Activated naive CD8-positive, alpha-beta T cell treated with anti-CD3 and anti-CD28 coated beads, Interleukin-2, amount 10 ng/mL, durations not matched to agents 7 days and 5 days (primary cell): ENCODE results near the gene B4GALNT1. TPM values are rescaled to one million over a fixed set of nuclear protein-coding genes. Genes with fewer than 3 reads are reported as not detected.
"Not testable (repeated sequence)": the region's sequence is repeated elsewhere in the genome, so short reads cannot be mapped to it uniquely, and the experiment has no call there.

Experiments used
- ATAC-seq: fragments of 150-1000 bp; cut with Tn5 transposase; one replicate; pipeline ENCODE4 v1.10.0; 2021; ENCODE audit warnings: low read depth, moderate library complexity
- POLR2A ChIA-PET: fragments of 350-600 bp; sonication (Branson Sonifier 250); formaldehyde crosslinking; loops from one replicate; lab custom pipeline; 2021; ENCODE audit warnings: antibody characterized with exemption; lab: Charles Lee
- DNase-seq: peaks from one replicate; pipeline ENCODE4 v3.0.0; 2021
- H3K27ac Mint-ChIP-seq: one replicate; pipeline ENCODE4 v1.8.0; 2022; ENCODE audit warnings: mild to moderate bottlenecking, mixed read lengths
- H3K27me3 Mint-ChIP-seq: one replicate; pipeline ENCODE4 v1.8.0; 2022; ENCODE audit warnings: mild to moderate bottlenecking, moderate library complexity, mixed read lengths
- H3K36me3 Mint-ChIP-seq: one replicate; pipeline ENCODE4 v1.8.0; 2021; ENCODE audit warnings: mild to moderate bottlenecking, mixed read lengths
- H3K4me1 Mint-ChIP-seq: one replicate; pipeline ENCODE4 v1.8.0; 2021; ENCODE audit warnings: mixed read lengths
- H3K4me3 Mint-ChIP-seq: one replicate; pipeline ENCODE4 v1.8.0; 2022; ENCODE audit warnings: mild to moderate bottlenecking, moderate library complexity, mixed read lengths
- H3K9me3 Mint-ChIP-seq: one replicate; pipeline ENCODE4 v1.8.0; 2021; ENCODE audit warnings: mixed read lengths
- total RNA-seq, 2 experiments: library from RNA; stranded (reverse); gene quantifications; one replicate each; pipeline ENCODE4 v1.2.3, GENCODE V29; 2021

B4GALNT1 gene
- total RNA-seq, 2 experiments from 2014 or later = 0.65 to 0.80 TPM

DNA sequence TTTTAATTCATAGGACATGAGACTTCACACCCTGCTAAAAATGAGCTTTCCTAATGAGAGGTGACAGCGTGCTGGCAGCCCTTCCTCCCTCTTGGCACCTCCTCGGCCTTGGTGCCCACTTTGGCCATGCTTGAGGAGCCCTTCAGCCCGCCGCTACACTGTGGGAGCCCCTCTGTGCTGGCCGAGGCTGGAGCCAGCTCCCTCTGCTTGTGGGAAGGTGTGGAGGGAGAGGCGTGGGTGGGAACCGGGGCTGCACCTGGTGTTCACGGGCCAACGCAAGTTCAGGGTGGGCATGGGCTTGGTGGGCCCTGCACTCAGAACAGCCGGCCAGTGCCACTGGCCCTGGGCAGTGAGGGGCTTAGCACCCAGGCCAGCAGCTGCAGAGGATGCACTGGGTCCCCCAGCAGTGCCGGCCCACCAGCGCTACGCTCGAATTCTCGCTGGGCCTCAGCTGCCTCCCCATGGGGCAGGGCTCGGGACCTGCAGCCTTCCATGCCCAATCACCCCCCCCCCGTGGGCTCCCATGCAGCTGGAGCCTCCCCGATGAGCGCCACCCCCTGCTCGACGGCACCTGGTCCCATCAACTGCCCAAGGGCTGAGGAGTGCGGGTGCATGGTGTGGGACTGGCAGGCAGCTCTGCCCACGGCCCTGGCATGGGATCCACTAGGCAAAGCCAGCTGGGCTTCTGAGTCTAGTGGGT lies 22.7 kb upstream of the B4GALNT1 start:
- H3K36me3 Mint-ChIP-seq = peaks cover 1% of the 10 kb centered on the region
- no peak overlapping the region for H3K4me3 Mint-ChIP-seq
- POLR2A ChIA-PET = no interaction called here
- H3K4me1 Mint-ChIP-seq = no peaks in the 10 kb centered on the region
- no peak overlapping the region for H3K27ac Mint-ChIP-seq
- no peak for ATAC-seq
- DNase-seq = no peak
- H3K9me3 Mint-ChIP-seq = peaks cover 4% of the 10 kb centered on the region
- H3K27me3 Mint-ChIP-seq = peaks cover 15% of the 10 kb centered on the region

DNA sequence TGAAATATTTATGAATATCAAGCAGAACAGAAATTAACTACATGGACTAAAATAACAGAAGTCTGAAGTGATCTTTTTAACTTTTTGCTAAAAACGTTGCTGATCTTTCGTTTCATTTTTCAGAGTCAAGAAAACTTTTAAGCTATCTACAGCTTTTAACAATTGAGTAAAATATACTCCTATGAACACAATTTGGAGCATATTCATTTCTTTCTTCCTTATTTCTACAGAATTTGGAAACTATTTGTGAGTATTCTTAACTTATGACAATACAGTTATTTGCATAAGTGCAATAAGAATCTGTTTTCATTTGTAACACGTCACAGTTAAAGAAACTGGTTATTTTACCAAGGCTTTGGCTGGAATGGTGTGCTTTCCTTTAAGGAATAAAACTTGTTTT lies 21.0 kb upstream of the B4GALNT1 start:
- no peak overlapping the region for H3K4me3 Mint-ChIP-seq
- no peak overlapping the region for H3K27ac Mint-ChIP-seq
- peaks cover 15% of the 10 kb centered on the region for H3K27me3 Mint-ChIP-seq
- H3K9me3 Mint-ChIP-seq = peaks cover 4% of the 10 kb centered on the region
- no peak for DNase-seq
- ATAC-seq = no peak
- POLR2A ChIA-PET = no interaction called here
- H3K4me1 Mint-ChIP-seq = no peaks in the 10 kb centered on the region
- H3K36me3 Mint-ChIP-seq = peaks cover 1% of the 10 kb centered on the region

DNA sequence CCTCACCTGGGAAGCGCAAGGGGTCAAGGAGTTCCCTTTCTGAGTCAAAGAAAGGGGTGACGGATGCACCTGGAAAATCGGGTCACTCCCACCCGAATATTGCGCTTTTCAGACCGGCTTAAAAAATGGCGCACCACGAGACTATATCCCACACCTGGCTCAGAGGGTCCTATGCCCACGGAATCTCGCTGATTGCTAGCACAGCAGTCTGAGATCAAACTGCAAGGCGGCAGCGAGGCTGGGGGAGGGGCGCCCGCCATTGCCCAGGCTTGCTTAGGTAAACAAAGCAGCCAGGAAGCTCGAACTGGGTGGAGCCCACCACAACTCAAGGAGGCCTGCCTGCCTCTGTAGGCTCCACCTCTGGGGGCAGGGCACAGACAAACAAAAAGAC lies 13.7 kb upstream of the B4GALNT1 start:
- H3K9me3 Mint-ChIP-seq, ATAC-seq, H3K4me1 Mint-ChIP-seq, POLR2A ChIA-PET, DNase-seq, H3K27me3 Mint-ChIP-seq, H3K36me3 Mint-ChIP-seq, H3K27ac Mint-ChIP-seq, H3K4me3 Mint-ChIP-seq: not testable (repeated sequence)

DNA sequence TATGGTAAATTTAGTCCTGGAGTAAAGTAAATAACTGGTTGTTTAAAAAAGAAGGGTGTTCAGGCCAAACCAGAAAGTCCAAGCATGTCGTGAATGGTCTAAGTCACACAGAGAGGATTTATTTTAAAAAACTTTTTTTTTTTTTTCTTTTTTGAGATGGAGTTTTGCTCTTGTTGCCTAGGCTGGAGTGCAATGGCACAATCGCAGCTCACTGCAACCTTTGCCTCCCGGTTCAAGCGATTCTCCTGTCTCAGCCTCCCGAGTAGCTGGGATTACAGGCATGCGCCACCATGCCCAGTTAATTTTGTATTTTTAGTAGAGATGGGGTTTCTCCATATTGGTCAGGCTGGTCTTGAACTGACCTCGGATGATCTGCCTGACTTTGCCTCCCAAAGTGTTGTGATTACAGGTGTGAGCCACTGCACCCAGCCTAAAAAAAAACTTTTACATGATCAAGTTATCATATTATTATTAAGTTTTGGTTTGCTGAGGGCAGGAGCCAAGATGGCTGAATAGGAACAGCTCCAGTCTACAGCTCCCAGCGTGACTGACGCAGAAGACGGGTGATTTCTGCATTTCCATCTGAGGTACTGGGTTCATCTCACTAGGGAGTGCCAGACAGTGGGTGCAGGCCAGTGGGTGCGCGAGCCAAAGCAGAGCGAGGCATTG lies 13.1 kb upstream of the B4GALNT1 start:
- H3K27me3 Mint-ChIP-seq, H3K36me3 Mint-ChIP-seq, H3K27ac Mint-ChIP-seq, H3K9me3 Mint-ChIP-seq, ATAC-seq, DNase-seq, H3K4me1 Mint-ChIP-seq, POLR2A ChIA-PET, H3K4me3 Mint-ChIP-seq: not testable (repeated sequence)

DNA sequence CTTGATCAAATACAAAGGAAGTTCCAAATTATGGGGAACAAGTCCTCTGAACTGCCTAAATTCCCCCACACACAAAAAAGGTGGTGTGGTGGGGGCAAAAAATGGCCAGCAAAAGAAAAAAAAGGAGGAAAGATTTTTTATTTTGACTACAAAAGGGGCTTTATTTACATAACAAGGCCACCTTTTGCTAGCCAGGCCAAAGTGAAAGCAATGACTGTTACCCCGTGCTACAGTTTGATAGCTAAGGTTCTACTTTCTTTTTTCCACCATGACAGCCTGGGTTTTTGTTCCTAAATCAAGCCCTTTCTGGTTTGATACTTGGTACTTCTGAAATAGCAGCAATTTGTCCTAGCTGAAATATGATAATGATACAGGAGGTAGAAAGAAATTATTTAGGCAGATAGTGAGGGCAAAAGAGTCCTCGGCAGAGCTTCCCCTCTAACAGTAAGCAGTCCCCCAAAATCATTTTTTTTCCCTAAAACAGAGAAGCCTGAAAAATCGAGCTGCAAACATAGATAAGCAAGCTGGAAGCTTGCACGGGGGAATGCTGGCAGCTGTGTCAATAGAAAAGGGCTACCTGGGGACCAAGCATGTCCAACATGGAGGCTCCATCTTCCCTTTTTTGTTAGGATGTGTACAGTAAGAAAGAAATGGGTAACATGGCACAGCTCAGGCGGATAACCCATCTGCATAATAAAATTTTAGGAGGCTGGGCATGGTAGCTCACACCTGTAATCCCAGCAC lies 8.9 kb upstream of the B4GALNT1 start:
- DNase-seq (no peak), ATAC-seq (no peak)
- POLR2A ChIA-PET = no interaction called here
- Mint-ChIP-seq H3K27me3 (peaks cover 26% of the 10 kb centered on the region), H3K4me3 (no peak overlapping the region), H3K9me3 (peaks cover 2% of the 10 kb centered on the region), H3K27ac (no peak overlapping the region), H3K4me1 (no peaks in the 10 kb centered on the region), H3K36me3 (no peaks in the 10 kb centered on the region)

DNA sequence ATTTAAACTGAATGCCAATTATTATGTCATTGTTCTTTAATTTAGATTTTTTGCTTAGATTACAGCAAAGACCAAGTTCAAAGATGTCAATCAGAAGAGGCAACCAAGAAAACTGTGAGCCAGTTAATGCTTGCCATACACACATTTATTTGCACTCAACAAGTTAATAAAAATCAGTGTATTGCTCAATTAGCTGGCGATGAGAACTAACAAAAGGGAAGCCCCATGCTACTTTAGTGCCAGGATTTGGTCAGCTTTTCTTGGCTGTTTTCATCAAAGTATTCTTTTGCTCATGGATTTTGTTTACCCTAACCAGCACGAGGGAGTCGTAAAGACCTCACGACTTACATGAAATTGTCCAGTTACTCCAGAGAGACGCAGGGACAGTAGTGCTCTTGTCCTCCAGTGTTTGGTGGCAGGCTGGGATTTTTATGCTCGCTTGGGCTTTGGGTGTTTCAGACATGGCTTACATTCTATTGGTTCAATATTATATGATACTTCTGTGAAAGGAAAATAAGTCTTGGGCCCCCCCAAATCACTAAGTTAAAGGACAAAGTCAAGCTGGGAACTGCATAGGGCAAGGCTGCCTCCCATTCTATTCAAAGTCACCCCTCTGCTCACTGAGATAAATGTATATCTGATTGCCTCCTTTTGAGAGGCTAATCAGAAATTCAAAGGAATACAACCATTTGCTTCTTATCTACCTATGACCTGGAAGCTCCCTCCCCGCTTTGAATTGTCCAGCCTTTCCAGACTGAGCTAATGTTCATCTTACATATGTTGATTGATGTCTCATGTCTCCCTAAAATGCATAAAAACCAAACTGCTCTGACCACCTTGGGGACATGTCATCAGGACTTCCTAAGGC lies 7.4 kb upstream of the B4GALNT1 start:
- H3K4me1 Mint-ChIP-seq = no peaks in the 10 kb centered on the region
- no peak for DNase-seq
- no peak overlapping the region for H3K27ac Mint-ChIP-seq
- no peak for ATAC-seq
- POLR2A ChIA-PET = no interaction called here
- peaks cover 31% of the 10 kb centered on the region for H3K27me3 Mint-ChIP-seq
- H3K36me3 Mint-ChIP-seq = no peaks in the 10 kb centered on the region
- H3K9me3 Mint-ChIP-seq = no peaks in the 10 kb centered on the region
- H3K4me3 Mint-ChIP-seq = no peak overlapping the region

DNA sequence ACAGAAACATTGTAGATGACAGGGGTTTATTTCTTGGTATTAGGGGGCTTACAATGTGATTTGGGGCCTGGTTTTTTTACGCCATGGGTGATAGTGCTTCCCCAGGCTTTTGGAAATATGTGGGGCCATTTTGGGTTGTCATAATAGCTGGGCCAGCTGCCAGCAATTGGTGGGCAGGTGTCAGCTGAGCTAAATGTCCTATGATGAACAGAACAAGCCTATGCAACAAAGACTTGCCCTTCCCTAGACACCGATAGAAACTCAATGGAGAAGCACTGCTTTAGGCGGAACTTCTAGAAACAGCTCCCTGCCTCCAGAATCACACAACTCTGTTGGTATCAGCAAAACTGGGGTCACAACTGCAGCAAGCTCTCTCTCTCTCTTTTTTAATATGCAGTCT lies 5.1 kb upstream of the B4GALNT1 start:
- H3K27me3 Mint-ChIP-seq = peaks cover 41% of the 10 kb centered on the region
- no peak overlapping the region for H3K4me3 Mint-ChIP-seq
- no peak for ATAC-seq
- H3K9me3 Mint-ChIP-seq = no peaks in the 10 kb centered on the region
- DNase-seq = no peak
- H3K27ac Mint-ChIP-seq = no peak overlapping the region
- POLR2A ChIA-PET = interaction anchor here (0.6 kb wide), 1 partner anchor 55 kb away, joined by 3 read pairs; no protein-coding TSS in a partner anchor
- H3K36me3 Mint-ChIP-seq = no peaks in the 10 kb centered on the region
- H3K4me1 Mint-ChIP-seq = peaks cover 5% of the 10 kb centered on the region

DNA sequence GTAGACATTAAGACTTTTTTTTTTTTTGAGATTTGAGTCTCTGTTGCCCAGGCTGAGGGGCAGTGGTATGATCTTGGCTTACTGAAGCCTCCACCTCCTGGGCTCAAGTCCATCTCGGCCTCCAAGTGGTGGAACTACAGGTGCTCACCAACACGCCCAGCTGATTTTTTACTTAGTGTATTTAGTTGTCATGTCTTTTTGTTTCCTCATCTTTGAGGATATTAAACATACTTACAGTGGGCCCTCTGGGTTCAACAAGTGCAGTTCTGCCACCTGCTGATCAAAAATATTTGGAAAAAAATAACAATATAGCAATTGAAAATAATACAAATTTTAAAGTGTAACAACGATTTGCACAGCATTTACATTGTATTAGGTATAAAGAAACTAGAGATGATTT lies 4.4 kb upstream of the B4GALNT1 start:
- ATAC-seq = no peak
- Mint-ChIP-seq H3K27ac (no peak overlapping the region), H3K4me3 (no peak overlapping the region), H3K4me1 (peaks cover 5% of the 10 kb centered on the region), H3K9me3 (no peaks in the 10 kb centered on the region), H3K36me3 (no peaks in the 10 kb centered on the region), H3K27me3 (peaks cover 40% of the 10 kb centered on the region)
- POLR2A ChIA-PET = no interaction called here
- DNase-seq = no peak

DNA sequence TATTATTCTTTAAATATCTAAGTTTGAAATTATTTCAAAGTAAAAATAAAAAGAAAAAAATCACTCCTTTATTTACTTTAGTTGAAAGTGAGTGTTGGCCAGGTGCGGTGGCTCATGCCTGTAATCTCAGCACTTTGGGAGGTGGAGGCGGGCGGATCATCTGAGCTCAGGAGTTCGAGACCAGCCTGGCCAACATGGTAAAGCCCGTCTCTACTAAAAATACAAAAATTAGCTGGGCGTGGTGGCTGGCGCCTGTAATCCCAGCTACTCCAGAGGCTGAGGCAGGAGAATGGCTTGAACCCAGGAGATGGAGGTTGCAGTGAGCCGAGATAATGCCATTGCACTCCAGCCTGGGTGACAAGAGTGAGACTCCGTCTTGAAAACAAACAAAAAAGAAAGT lies 3.7 kb upstream of the B4GALNT1 start:
- DNase-seq, H3K9me3 Mint-ChIP-seq, POLR2A ChIA-PET, H3K27ac Mint-ChIP-seq, H3K4me1 Mint-ChIP-seq, H3K4me3 Mint-ChIP-seq, H3K36me3 Mint-ChIP-seq, ATAC-seq: not testable (repeated sequence)
- H3K27me3 Mint-ChIP-seq = peaks cover 42% of the 10 kb centered on the region

DNA sequence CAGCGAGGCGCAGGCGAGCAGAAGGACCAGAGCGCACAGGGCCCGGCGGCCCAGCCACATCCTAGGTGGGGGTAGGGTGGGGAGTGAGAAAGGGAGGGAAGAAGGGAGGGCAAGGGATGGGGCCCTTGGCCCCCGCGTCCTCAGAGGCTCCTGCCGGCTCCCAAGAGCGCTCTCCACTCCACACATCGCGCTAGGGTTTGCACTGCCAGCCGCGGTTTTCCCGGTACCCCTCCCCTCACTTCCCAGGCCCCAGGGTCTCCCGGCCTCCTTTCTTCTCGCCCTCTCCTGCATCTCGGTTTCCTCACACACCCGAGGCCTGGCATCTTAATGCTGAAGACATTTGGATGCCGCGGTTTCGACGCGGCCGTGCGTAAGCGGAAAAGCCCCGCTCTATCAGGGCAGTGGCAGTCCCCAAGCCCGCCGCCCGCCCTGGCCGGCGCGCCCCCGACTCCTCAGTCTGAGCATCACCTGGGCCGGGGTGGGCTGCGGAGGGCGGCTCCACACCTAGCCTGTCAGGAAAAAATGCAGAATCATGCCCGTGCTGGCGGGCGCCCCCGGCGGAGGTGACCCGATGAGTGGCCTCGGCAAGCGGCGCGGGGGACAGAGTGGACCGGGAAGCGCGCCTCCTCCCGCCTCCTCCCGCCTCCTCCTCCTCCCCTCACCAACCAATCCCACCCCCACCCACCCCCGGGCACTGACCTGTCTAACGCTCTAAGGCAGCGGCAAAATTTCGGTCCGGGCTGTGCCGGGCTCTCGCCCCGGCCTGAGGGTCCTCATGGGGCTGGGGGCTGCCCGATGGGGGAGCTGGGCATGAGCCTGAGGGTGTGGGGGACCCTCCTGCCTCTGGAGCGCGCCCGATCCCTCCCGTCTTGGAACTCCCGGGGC lies 686 bp downstream of the B4GALNT1 start:
- ATAC-seq (peak; percentile 33), DNase-seq (peak; percentile 56)
- POLR2A ChIA-PET = no interaction called here
- Mint-ChIP-seq H3K4me1 (peaks cover 9% of the 10 kb centered on the region), H3K36me3 (no peaks in the 10 kb centered on the region), H3K4me3 (peak overlapping the region; percentile 78), H3K27ac (no peak overlapping the region), H3K27me3 (peaks cover 65% of the 10 kb centered on the region), H3K9me3 (no peaks in the 10 kb centered on the region)

DNA sequence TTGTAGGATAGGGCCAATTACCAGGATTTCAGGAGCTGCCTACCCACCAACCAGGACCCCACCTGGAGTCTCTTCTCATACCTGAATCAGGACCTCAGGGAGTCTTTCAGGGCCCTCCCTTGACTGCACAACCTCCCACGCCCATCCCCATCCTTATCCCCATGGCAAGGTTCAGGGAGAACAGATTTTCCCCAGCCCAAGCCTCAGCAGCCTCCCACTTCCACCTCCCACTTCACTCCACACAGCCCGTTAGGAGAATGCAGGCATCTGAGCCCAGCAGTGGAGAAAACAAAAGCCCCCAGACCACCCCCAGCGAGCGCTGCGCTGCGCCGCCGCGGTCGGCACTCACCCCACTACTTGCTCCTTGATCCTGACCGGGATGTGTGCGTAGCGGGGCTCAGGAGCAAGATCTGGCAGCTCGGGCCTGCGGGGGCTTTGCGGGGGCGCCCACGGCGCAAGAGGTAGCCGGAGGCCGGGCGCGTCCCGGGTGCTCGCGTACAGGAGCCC lies 1.4 kb downstream of the B4GALNT1 start:
- POLR2A ChIA-PET = no interaction called here
- Mint-ChIP-seq H3K4me3 (peak overlapping the region; percentile 78), H3K27ac (no peak overlapping the region), H3K36me3 (no peaks in the 10 kb centered on the region), H3K9me3 (no peaks in the 10 kb centered on the region), H3K27me3 (peaks cover 69% of the 10 kb centered on the region), H3K4me1 (peaks cover 12% of the 10 kb centered on the region)
- no peak for ATAC-seq
- peak; percentile 28 for DNase-seq

DNA sequence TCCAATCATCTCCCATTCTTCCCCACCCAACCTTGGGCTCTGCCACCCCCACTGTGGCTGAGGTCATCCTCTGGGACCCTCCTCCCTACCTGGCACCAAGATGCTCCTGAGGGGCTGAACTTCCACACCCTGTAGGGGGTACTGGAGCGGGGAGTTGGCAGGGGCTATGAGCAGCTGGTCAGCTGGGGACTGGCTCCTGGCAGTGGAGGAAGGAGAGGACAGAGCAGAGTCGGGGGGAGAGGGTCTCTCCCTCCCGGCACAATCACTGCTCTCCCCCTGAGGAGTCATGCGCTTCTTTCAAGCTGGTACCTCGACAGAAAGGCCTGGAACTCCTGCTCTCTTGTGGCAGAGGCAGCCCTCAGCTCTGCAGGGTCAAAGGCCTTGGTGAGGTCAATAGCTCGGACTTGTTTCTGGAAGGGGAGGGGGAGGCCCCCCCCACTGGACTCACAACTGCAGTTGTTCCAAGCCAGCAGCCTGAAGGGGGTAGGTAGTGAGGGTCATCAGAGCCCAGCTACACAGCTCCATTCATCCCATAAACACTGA lies 2.0 kb downstream of the B4GALNT1 start:
- H3K9me3 Mint-ChIP-seq = no peaks in the 10 kb centered on the region
- POLR2A ChIA-PET = no interaction called here
- DNase-seq (no peak), ATAC-seq (no peak)
- H3K4me3 Mint-ChIP-seq = no peak overlapping the region
- H3K27ac Mint-ChIP-seq = no peak overlapping the region
- H3K27me3 Mint-ChIP-seq = peaks cover 73% of the 10 kb centered on the region
- H3K36me3 Mint-ChIP-seq = no peaks in the 10 kb centered on the region
- peaks cover 12% of the 10 kb centered on the region for H3K4me1 Mint-ChIP-seq
